ENCODE results near the gene SLC47A2. TPM values are rescaled to one million over a fixed set of nuclear protein-coding genes. Genes with fewer than 3 reads are reported as not detected.

Gene SLC47A2
- polyA plus RNA-seq, 1 donor from 2014 or later: not detected

DNA sequence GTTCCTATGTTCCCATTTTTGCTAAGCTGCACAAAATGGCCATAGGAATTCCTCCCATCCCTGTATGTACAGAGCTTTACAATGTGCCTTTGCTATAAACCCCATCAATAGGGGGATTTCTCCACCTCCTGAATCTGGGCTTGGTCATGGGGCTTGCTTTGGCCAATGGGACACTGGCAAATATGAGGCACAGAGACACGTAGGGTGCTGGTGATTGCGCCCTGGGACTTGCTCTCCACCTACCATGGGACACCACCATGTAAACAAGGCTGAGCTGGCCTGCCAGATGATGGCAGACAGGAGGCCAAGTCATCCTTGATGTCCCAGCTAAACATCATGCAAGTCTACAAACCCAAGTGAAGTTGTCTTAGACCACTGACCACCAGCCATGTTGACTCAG lies 47.0 kb upstream of the SLC47A2 start:
- no peak overlapping the region for H3K27ac ChIP-seq (ENCODE audit: low read length)
- no peak for TF ChIP-seq EZH2 (IDR thresholded peaks at IDR 0.05; ENCODE audit: borderline replicate concordance, insufficient read depth, low read length, poor library complexity, severe bottlenecking)
- TF ChIP-seq SMC3 (conservative IDR thresholded peaks at IDR 0.05; ENCODE audit: poor library complexity): no peak
- no peak for TF ChIP-seq EP300 (conservative IDR thresholded peaks at IDR 0.05; ENCODE audit: poor library complexity, severe bottlenecking)
- H3K9me3 ChIP-seq (ENCODE audit: low read length): no peaks in the 10 kb centered on the region
- no peak overlapping the region for H2AFZ ChIP-seq (ENCODE audit: low read depth, low read length)
- H3K9me2 ChIP-seq (ENCODE audit: insufficient read depth, low read length): no peaks in the 10 kb centered on the region
- H3K4me3 ChIP-seq (ENCODE audit: low read length): no peak overlapping the region
- H4K20me1 ChIP-seq (ENCODE audit: insufficient read depth): no peaks in the 10 kb centered on the region
- H3K27me3 ChIP-seq (ENCODE audit: insufficient read depth, low read depth, low read length): no peaks in the 10 kb centered on the region
- no peak overlapping the region for H3K4me2 ChIP-seq (ENCODE audit: low read length)
- no peaks in the 10 kb centered on the region for H3F3A ChIP-seq (ENCODE audit: insufficient read depth, low read length, poor library complexity, severe bottlenecking)
- H3K79me2 ChIP-seq (replicated peaks; ENCODE audit: insufficient read depth, low read length): no peaks in the 10 kb centered on the region
- H3K9ac ChIP-seq (ENCODE audit: low read length): no peak overlapping the region
- no peaks in the 10 kb centered on the region for H3K36me3 ChIP-seq (ENCODE audit: insufficient read depth, low read length)

DNA sequence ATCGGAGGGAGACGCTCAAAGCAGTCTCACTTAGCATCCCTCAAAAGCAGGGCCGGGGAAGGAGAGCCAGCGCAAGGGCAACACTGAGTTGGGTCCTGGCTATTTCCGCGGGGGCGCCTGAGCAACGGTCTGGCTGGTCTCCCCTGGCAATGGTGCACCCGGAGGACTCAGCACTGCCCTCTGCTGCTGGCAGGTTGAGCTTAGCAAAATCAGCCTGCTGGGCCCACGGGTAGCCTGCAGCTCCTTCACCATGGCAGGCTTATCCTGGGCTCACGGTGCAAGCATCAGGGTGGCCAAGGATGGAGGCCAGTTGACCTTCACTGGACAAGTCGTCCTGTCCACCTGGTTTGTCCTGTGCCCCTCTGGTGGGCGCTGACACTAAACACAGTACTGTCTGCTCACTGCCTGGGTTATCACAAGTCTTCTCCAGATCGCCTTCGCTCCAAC lies 46.2 kb upstream of the SLC47A2 start:
- no peak overlapping the region for H3K9ac ChIP-seq (ENCODE audit: low read length)
- H3K9me2 ChIP-seq (ENCODE audit: insufficient read depth, low read length): no peaks in the 10 kb centered on the region
- H3K9me3 ChIP-seq (ENCODE audit: low read length): no peaks in the 10 kb centered on the region
- TF ChIP-seq CTCF (IDR thresholded peaks at IDR 0.05; ENCODE audit: poor library complexity, severe bottlenecking): peak; percentile 60
- TF ChIP-seq RAD21 (conservative IDR thresholded peaks at IDR 0.05): peak; percentile 34
- peak; percentile 64 for TF ChIP-seq SMC3 (conservative IDR thresholded peaks at IDR 0.05; ENCODE audit: poor library complexity)
- TF ChIP-seq, protein P1, sequence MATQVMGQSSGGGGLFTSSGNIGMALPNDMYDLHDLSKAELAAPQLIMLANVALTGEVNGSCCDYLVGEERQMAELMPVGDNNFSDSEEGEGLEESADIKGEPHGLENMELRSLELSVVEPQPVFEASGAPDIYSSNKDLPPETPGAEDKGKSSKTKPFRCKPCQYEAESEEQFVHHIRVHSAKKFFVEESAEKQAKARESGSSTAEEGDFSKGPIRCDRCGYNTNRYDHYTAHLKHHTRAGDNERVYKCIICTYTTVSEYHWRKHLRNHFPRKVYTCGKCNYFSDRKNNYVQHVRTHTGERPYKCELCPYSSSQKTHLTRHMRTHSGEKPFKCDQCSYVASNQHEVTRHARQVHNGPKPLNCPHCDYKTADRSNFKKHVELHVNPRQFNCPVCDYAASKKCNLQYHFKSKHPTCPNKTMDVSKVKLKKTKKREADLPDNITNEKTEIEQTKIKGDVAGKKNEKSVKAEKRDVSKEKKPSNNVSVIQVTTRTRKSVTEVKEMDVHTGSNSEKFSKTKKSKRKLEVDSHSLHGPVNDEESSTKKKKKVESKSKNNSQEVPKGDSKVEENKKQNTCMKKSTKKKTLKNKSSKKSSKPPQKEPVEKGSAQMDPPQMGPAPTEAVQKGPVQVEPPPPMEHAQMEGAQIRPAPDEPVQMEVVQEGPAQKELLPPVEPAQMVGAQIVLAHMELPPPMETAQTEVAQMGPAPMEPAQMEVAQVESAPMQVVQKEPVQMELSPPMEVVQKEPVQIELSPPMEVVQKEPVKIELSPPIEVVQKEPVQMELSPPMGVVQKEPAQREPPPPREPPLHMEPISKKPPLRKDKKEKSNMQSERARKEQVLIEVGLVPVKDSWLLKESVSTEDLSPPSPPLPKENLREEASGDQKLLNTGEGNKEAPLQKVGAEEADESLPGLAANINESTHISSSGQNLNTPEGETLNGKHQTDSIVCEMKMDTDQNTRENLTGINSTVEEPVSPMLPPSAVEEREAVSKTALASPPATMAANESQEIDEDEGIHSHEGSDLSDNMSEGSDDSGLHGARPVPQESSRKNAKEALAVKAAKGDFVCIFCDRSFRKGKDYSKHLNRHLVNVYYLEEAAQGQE (IDR thresholded peaks at IDR 0.05; ENCODE audit: borderline replicate concordance): no peak
- no peaks in the 10 kb centered on the region for H3F3A ChIP-seq (ENCODE audit: insufficient read depth, low read length, poor library complexity, severe bottlenecking)
- H3K4me3 ChIP-seq (ENCODE audit: low read length): no peak overlapping the region
- no peaks in the 10 kb centered on the region for H4K20me1 ChIP-seq (ENCODE audit: insufficient read depth)
- H3K27ac ChIP-seq (ENCODE audit: low read length): no peak overlapping the region
- no peaks in the 10 kb centered on the region for H3K36me3 ChIP-seq (ENCODE audit: insufficient read depth, low read length)
- no peak overlapping the region for H2AFZ ChIP-seq (ENCODE audit: low read depth, low read length)
- no peaks in the 10 kb centered on the region for H3K79me2 ChIP-seq (replicated peaks; ENCODE audit: insufficient read depth, low read length)
- no peak overlapping the region for H3K4me2 ChIP-seq (ENCODE audit: low read length)
- H3K27me3 ChIP-seq (ENCODE audit: insufficient read depth, low read depth, low read length): no peaks in the 10 kb centered on the region

GRCh38 chr17:19760746-19761145 lies 44.4 kb upstream of the SLC47A2 start:
- Histone ChIP-seq H2AFZ (ENCODE audit: low read depth, low read length) (no peak overlapping the region), H3K79me2 (replicated peaks; ENCODE audit: insufficient read depth, low read length) (no peaks in the 10 kb centered on the region), H3K4me3 (ENCODE audit: low read length) (no peak overlapping the region), H3K27me3 (ENCODE audit: insufficient read depth, low read depth, low read length) (no peaks in the 10 kb centered on the region), H4K20me1 (ENCODE audit: insufficient read depth) (no peaks in the 10 kb centered on the region), H3K27ac (ENCODE audit: low read length) (no peak overlapping the region), H3K9me3 (ENCODE audit: low read length) (no peaks in the 10 kb centered on the region), H3K36me3 (ENCODE audit: insufficient read depth, low read length) (no peaks in the 10 kb centered on the region), H3K9ac (ENCODE audit: low read length) (no peak overlapping the region), H3F3A (ENCODE audit: insufficient read depth, low read length, poor library complexity, severe bottlenecking) (no peaks in the 10 kb centered on the region), H3K9me2 (ENCODE audit: insufficient read depth, low read length) (no peaks in the 10 kb centered on the region), H3K4me2 (ENCODE audit: low read length) (no peak overlapping the region)
- TF ChIP-seq, protein P1 (IDR thresholded peaks at IDR 0.05; ENCODE audit: borderline replicate concordance): no peak
- TF ChIP-seq RAD21 (conservative IDR thresholded peaks at IDR 0.05) (no peak), EP300 (conservative IDR thresholded peaks at IDR 0.05; ENCODE audit: poor library complexity, severe bottlenecking) (no peak), CTCF (IDR thresholded peaks at IDR 0.05; ENCODE audit: poor library complexity, severe bottlenecking) (no peak), SMC3 (conservative IDR thresholded peaks at IDR 0.05; ENCODE audit: poor library complexity) (no peak), EZH2 (IDR thresholded peaks at IDR 0.05; ENCODE audit: borderline replicate concordance, insufficient read depth, low read length, poor library complexity, severe bottlenecking) (no peak)
